SU-DHL-6 (cell line): ENCODE measurements around the gene FBN1.

Experiments used
- H2AFZ ChIP-seq: fragments of 200-600 bp; sonication (generic); 2 replicates; pipeline ENCODE4 v1.6.1; 2014; ENCODE audit warnings: low read depth, mild to moderate bottlenecking, moderate library complexity, mixed read lengths, antibody characterized with exemption, low read length; ENCODE audit not compliant: severe bottlenecking
- H3F3A ChIP-seq: fragments of 200-600 bp; shearing (Covaris generic); 2 replicates; pipeline ENCODE4 v1.6.0; 2016; ENCODE audit warnings: antibody characterized with exemption, mild to moderate bottlenecking; ENCODE audit not compliant: insufficient read depth
- H3K27ac ChIP-seq: fragments of 200-600 bp; sonication (generic); 2 replicates; pipeline ENCODE4 v1.5.1; 2016; ENCODE audit warnings: low read depth, mild to moderate bottlenecking, low read length, moderate library complexity, mixed read lengths
- H3K27me3 ChIP-seq: fragments of 200-600 bp; sonication (generic), shearing (Covaris generic); 2 replicates; pipeline ENCODE4 v1.6.0; 2014; ENCODE audit warnings: mild to moderate bottlenecking, low read length
- H3K36me3 ChIP-seq: fragments of 200-600 bp; sonication (generic); 2 replicates; pipeline ENCODE4 v1.6.1; 2014; ENCODE audit warnings: mild to moderate bottlenecking, low read length, mixed read lengths
- H3K4me2 ChIP-seq: fragments of 300-600, 200-600 bp; shearing (Covaris generic), sonication (generic); 2 replicates; pipeline ENCODE4 v1.6.0; 2014; ENCODE audit warnings: low read length, low read depth, mild to moderate bottlenecking; ENCODE audit not compliant: poor library complexity, severe bottlenecking
- H3K4me3 ChIP-seq: fragments of 200-600 bp; sonication (generic); 2 replicates; pipeline ENCODE4 v1.5.1; 2014; ENCODE audit warnings: antibody characterized with exemption, low read length, mild to moderate bottlenecking, mixed read lengths; ENCODE audit not compliant: insufficient read depth, poor library complexity, severe bottlenecking
- H3K79me2 ChIP-seq: fragments of 200-600 bp; sonication (generic); 2 replicates; pipeline ENCODE4 v1.6.1; 2014; ENCODE audit warnings: mild to moderate bottlenecking, low read length, moderate library complexity; ENCODE audit not compliant: insufficient read depth
- H3K9ac ChIP-seq: fragments of 200-600 bp; sonication (generic); 2 replicates; pipeline ENCODE4 v1.7.0; 2014; ENCODE audit warnings: mild to moderate bottlenecking, low read length
- H3K9me2 ChIP-seq: fragments of 200-600 bp; sonication (generic); replicated peaks from 2 replicates; pipeline ENCODE4 v1.6.1; 2014; ENCODE audit warnings: low read length; ENCODE audit not compliant: insufficient read depth
- H3K9me3 ChIP-seq: fragments of 200-600 bp; sonication (generic); 2 replicates; pipeline ENCODE4 v1.6.1; 2014; ENCODE audit warnings: low read length, mixed read lengths; ENCODE audit not compliant: insufficient read depth
- H4K20me1 ChIP-seq: fragments of 200-600 bp; sonication (generic); 2 replicates; pipeline ENCODE4 v1.6.1; 2014; ENCODE audit warnings: low read depth, mild to moderate bottlenecking, antibody characterized with exemption, low read length, moderate library complexity, mixed read lengths
- CTCF ChIP-seq: fragments of 200-600 bp; sonication (generic); IDR thresholded peaks from one replicate; pipeline ENCODE4 v1.5.1; 2017; ENCODE audit warnings: antibody characterized with exemption, mild to moderate bottlenecking, low read length, moderate library complexity; ENCODE audit not compliant: insufficient read depth, poor library complexity, severe bottlenecking
- EZH2phosphoT487 ChIP-seq: fragments of 200-600 bp; sonication (generic), shearing (Covaris generic); conservative IDR thresholded peaks from 2 replicates; pipeline ENCODE4 v1.6.1; 2018; ENCODE audit warnings: mild to moderate bottlenecking, antibody characterized with exemption, low read length, moderate library complexity, mixed read lengths

FBN1 gene

GRCh38 chr15:48553559-48553958 lies 92.0 kb downstream of the FBN1 start:
- no peaks in the 10 kb centered on the region for H4K20me1 ChIP-seq
- H3K27ac ChIP-seq = no peak overlapping the region
- H3K9me3 ChIP-seq = no peaks in the 10 kb centered on the region
- H3K4me3 ChIP-seq = no peak overlapping the region
- H3F3A ChIP-seq = no peaks in the 10 kb centered on the region
- H3K9ac ChIP-seq = no peak overlapping the region
- no peaks in the 10 kb centered on the region for H3K36me3 ChIP-seq
- H3K27me3 ChIP-seq = no peaks in the 10 kb centered on the region
- no peaks in the 10 kb centered on the region for H3K9me2 ChIP-seq
- H3K4me2 ChIP-seq = no peak overlapping the region
- H3K79me2 ChIP-seq = no peaks in the 10 kb centered on the region
- TF ChIP-seq CTCF = no peak
- TF ChIP-seq EZH2phosphoT487 = no peak
- no peak overlapping the region for H2AFZ ChIP-seq

- Histone ChIP-seq H2AFZ (no peak overlapping the region), H3K79me2 (no peaks in the 10 kb centered on the region), H3K27ac (no peak overlapping the region), H3K9me2 (no peaks in the 10 kb centered on the region), H3K27me3 (no peaks in the 10 kb centered on the region), H3K9me3 (no peaks in the 10 kb centered on the region), H3K4me3 (no peak overlapping the region), H3K36me3 (no peaks in the 10 kb centered on the region), H3K4me2 (no peak overlapping the region), H3K9ac (no peak overlapping the region), H4K20me1 (no peaks in the 10 kb centered on the region), H3F3A (no peaks in the 10 kb centered on the region)
- TF ChIP-seq EZH2phosphoT487 (no peak), CTCF (no peak)
These were observed 94.5 kb downstream of the FBN1 start for GRCh38 chr15:48550822-48551525.

- H3K4me3 ChIP-seq = no peak overlapping the region
- no peak overlapping the region for H3K9ac ChIP-seq
- no peaks in the 10 kb centered on the region for H3K9me2 ChIP-seq
- no peak overlapping the region for H2AFZ ChIP-seq
- no peak overlapping the region for H3K27ac ChIP-seq
- H3K79me2 ChIP-seq = no peaks in the 10 kb centered on the region
- TF ChIP-seq CTCF = no peak
- TF ChIP-seq EZH2phosphoT487 = no peak
- H4K20me1 ChIP-seq = no peaks in the 10 kb centered on the region
- H3K9me3 ChIP-seq = no peaks in the 10 kb centered on the region
- no peaks in the 10 kb centered on the region for H3K36me3 ChIP-seq
- no peaks in the 10 kb centered on the region for H3K27me3 ChIP-seq
- H3K4me2 ChIP-seq = no peak overlapping the region
- H3F3A ChIP-seq = no peaks in the 10 kb centered on the region
These were observed 97.1 kb downstream of the FBN1 start for GRCh38 chr15:48548455-48548854.
